ENCODE results near the gene ME3.
A peak's percentile ranks its signal among the peaks of the same experiment; 100 is the strongest.

The ME3 gene

DNA sequence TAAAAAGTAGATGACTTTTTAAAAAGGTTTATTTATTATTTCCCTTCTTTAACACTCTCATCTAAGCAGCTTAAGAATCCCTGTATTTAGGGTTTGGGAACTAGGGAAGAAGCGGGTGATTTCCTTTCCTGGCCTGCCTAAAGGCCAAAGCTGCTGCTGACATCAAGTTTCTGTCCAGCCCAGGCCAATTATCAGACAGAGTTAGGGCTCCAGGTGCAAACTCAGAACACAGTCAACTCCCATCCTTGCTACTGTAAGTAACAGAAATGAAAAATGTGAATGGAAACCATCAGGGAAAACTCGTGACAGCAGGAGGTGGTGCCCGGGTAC, 188.8 kb downstream of the ME3 start:
- no peak for ATAC-seq

DNA sequence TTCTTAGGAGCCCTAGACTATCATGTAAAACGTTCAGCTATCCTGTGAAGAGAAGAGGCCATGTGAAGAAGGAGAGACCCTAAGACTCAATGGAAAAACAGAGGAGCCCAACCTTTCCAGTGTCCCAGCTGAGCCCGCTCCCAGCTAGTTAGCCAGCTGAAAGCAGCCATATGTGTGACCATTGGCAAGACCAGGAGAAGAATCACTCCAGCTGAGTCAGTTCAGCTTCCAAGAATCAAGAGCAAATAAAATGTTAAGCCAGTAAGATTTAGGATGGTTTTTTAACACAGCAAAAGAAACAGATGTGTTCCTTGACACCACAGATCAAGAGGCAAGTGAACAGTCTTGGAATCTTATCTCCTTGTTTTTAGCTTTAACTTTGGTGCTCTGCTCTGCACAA, 189.7 kb downstream of the ME3 start:
- no peak for ATAC-seq

DNA sequence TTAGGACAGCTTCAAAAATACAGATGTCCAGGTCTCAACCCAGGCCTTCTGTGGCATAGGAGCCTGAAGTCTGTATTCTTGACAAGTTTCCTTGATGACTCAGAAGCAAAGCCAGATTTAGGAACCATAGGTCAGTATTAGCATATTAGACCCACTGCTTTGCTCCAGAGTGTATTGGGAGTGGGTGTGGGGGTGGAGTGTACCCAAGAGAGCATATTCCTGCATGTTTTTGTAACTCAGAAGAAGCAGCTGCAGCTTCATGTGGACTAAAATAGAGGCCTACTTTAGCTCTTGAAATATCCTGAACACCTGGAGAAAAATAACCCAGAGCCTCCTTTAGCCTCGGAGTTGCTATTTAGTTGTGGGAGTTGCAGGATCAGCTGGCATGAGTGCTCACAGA, 191.0 kb downstream of the ME3 start:
- ATAC-seq = no peak

DNA sequence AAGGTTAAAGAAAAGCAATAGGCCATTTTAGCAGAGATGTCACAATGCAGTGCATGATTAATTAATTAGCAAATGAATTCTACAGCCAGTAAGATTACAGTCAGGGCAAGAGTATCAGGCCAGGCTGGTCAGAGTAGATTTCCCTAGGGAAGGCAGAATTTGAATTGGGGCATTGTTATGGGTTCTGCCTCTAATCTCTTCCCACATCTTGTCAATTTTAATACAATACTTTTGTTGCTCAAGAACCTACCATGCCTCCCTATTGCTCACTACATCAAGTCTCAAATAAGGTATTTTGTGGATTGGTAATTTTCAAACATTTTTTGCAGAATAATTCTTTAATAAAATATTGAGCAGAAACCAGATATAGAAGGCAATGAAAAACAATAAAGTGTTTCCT, 194.1 kb downstream of the ME3 start:
- ATAC-seq = no peak

DNA sequence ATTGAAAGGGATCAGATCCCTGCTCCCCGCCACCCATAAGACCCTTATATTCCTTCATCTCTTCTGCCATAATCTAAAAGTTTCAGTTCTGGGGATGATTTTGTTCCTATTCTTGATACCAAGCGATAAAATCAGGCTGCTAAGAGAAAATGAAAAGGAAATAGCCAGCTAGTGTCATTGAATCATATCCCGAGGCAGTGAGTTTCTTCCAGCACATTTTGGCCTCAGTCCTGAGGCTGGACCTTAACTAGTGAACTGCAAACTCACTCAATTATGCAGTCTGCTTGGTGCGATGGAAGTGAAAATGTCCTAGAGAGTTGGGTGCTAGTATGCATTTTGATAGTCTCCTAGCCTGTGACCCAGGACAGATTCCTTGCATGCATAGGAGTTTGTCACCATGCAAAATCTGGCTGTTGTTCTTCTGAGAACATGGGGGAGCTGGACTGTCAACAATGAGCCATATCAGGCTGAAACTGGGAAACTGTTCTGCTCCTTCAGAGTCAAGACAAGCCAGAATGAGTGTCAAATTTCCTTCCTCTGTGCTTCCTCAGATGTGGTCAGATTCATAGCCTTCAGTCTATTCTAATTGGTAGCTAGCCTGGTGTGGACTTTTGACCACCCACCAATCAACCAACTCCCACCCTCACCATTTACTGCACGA, 194.8 kb downstream of the ME3 start:
- ATAC-seq = no peak

DNA sequence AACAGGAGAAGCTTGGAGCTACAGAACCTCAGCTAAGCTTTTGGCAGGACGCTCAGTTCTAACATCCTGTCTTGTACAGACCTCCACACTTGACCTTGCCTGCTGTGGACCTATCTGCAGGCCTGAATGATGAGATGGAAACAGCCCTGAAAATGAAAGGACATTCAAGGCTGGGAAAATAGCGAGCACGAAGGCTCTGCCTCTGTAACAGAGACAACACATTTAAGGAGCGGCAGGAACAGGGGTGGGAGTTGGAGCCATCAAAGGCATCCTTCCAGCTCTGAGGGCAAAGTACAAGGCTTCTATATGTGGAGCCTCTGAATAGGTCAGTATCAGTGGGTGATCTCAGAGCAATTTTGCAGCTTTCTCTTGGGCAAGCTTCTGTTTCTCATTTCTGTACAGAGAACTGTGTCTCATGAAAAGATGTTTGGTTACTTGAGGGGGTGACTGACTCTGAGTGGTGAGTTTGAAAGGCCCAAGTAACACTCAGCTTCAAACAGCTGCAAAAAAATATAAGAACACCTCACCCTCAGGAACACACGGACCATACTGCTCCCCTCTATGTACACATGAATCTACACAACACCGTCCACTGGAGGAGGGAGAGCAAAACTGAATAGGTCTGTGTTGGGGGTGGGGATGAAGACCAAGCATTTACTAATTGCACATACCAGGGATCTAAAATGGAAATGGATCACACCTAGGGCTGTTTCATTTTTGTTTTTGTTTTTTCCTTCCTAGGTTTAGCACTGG, 196.1 kb downstream of the ME3 start:
- ATAC-seq = no peak

DNA sequence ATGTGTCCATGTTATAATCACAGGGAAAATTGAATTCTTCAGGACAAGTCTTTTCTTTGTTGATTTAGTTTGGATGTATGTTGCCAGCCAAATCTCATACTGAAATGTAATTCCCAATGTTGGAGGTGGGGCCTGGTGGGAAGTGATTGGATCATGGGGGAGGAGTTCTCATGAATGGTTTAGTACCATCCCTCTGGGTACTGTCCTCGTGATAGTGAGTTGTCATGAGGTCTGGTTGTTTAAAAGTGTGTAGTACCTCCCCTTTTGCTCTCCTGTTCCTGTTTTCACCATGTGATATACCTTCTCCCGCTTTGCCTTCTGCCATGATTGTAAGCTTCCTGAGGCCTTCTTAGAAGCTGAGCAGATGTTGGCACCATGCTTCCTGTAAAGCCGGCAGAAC, 197.4 kb downstream of the ME3 start:
- no peak for ATAC-seq

DNA sequence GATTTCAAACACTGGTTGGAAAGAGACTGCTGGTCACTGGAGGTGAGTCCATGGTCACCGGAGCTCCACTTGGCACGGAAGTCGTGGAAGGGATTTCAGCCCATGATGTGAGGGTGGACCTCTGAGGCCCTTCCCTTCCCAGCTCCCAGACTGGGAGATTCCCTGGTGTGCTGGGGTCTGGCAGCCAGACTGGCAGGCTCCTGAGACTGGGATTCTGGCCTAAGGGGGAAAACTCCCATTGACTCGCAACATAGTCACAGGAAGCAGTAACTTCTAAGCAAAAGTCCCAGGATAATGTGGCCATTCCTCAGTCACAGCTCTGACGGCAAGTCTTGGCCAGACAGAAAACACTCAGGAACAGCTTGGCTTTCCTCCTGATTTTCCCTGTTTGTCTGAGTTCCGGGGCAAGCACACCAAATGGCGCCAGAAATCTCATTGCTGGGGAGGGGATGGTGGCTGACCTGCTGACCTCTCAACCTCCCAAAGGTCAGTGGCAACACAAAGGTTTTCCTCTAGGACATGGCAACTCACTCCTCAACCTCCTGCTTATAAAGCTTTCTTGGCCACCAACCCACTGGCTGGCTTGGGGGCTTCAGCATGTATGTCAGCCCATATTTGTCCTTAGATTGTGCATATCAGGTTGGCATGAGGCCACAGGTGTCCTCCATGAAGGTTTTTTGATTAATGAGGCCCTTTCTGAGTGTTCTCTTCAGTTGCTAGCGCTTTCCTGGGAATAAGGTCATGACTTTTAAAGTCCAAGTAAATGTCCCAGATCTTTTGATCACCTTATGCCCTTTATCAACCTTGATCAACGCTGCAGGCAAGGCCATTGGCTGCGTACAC, 198.2 kb downstream of the ME3 start:
- no peak for ATAC-seq

DNA sequence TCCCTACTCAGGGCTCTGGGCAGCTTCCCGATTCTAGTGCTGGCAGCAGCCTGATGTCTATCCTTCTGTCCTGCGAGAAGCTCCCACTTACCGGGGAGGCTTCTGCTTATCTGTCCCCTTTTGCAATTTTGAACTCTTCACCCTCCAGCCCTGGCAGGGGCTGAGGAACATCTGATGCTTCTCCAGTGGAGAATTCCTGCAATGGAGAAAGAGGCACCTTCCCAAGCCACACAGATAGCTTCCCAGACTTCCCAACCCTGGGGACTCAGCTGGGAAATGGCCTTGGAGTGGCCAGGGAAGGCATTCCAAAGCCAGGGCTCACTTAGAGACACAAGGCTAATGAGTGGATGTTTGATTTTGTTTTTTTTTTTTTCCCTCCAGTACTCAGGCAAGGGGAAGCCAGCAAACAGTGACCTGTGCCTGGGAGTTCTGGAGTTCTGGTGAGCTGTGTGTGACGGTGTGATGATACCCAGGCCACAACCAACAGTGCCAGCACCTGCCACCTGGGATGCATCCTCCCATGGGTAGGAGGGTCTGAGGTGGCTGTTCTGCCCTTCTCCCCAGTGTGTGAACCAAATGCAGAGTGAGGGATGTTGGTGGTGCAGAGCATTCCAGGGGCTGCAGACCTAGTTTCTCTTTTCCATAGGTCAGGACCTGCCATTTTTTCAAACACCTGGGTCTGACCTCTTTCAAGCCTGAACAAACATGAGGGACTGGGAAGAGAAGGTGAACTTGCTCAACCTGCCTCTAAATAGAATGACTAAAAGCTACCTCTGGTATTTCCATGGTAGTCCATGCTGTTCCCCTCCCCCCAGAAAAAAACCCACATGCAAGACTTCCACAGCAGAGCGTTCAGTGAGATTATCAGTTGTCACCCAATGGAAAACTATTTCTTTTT, 202.7 kb downstream of the ME3 start:
- no peak for ATAC-seq

DNA sequence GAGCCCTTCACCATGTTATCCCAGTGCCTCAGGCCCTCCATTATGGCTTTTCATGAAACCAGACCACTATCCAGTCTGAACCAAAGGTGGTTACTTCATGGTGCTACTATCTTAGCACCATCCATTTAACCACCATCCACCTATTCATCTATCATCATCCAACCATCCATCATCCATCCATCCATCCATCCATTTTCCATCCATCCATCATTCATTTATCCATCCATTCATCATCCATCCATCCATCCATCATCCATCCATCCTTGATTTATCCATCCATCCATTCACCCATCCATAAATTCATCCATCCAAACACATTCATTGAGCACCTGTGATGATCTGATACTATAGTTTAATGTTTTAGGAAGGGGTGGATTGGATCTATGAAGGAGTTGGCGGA, 204.2 kb downstream of the ME3 start:
- ATAC-seq = no peak

DNA sequence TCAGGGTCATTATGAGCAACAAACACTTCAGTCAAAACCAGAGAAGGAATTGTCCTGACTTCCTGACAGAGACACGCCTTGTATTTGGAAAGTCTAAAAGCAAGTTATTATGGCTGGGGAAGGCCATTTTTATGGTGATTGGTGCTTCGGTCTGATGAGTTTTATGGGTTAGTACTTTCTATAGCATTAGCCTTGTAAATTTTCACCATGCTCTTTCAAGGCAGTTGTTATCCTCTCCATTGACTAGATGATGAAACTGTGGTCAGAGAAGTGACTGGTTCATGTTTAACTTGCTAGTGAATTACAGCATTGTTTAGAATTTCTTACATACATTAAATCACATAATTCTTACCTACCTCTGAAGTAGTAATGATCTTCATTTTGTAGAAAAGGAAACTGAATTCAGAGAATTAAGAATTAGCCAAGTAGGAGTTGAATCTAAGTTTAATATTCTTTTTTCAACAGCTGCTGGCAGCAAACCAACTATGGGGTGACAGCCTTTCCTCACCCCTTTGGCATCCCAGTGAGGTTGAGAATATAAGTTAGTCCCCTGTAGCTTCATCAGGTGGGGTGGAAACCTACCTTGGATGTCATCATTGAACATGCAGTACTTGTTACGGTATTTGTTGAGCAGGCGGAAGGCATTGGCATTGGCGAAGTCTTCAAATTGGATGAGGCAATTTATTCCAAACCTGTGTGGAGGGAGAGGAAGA, 207.8 kb downstream of the ME3 start:
- no peak for ATAC-seq

DNA sequence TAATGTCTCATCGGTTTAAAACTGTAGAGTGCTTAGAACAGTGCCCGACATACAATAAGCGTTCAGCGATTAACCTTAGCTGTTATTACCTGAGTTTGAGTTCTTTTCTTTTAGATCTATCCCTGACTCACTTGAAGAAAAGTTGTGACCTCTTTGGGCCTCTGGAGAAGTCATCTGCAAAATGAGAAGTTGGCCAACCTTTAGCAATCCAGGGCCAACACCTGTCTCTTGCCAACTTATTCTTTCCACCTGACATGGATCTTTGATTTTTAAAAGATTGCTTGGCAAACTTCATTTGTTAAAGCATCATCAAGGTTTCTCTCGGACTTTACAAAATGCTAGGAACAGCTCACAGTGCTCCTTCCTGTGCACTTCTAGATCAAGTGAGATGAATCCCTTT, 208.5 kb downstream of the ME3 start:
- no peak for ATAC-seq

DNA sequence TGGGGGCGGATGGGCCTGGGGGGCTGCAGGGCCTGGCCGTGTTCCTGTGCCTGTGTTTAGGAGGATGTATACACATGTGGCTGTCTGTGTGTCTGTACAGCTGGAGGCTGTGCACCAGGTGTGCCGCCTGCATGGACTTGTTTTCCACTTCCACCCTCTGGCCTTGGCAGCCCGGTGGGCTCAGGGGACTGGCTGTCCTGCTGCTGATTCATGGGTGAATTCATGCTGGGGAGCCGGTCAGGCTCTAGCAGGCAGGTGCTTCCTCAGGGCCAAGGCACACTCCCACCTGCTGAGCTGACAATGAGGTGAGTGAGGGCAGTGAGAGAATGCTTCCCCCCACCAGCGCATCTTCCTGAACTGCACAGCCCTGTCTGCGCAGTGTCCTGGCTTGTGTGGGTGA, 209.3 kb downstream of the ME3 start:
- no peak for ATAC-seq

DNA sequence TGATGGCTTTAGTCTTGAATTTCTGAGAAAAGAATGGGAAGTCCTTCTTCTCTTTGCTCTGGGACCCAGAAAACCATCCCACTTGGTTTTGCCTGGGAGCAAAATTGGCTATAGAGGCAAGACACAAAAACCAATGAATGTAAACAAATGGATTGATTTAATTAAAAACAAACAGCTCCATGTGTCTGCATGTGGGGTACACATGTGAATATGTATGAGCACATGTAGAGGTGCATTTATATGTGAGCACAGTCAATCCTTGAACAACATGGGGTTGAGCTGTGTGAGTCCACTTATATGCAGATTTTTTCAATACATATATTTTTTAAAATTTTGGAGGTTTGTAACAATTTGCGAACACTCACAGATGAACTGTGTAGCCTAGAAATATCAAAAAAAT, 210.5 kb downstream of the ME3 start:
- ATAC-seq = no peak

DNA sequence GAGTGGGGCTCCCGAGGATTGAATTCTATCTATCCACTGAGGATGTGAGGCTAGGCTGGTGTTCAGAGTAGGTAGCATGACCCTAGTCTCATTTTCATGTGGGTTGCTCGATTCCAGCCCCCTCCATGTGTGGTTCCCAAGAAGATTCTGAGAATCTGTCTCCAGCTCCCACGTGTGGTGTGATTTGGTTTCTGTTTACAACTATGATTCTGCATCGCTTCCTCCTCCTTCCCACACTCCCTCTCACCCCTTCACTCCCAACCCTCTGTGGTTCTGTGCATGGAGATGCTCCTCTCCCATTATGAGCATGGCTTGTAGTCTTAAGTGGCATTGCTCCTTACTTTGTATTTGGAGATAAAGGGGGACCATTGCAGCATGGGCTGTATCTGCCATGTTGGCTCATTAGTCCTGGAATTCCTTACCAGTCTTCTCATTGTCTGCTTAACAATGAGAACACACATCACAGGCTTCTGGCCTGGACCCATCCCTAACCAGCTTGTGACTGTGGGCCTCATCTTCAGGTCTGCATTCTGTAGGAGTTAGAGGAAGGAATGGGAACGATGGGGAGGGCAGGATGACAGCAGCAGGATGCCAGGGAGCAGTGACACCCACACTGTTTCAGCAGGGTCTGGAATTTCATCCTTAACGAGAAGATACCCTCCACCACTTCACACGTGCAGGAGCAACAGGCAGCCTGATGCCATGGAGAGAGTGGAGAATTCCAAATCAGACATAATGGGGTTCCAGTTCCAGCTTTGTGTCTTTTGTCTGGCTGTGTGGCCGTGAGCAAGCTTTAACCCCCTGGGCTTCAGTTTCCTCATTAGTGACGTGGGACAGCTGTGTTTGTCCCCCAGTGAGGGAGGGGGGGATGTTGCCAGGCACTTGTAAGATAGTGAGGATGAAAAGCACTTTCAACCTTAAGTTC, 211.7 kb downstream of the ME3 start:
- no peak for ATAC-seq

DNA sequence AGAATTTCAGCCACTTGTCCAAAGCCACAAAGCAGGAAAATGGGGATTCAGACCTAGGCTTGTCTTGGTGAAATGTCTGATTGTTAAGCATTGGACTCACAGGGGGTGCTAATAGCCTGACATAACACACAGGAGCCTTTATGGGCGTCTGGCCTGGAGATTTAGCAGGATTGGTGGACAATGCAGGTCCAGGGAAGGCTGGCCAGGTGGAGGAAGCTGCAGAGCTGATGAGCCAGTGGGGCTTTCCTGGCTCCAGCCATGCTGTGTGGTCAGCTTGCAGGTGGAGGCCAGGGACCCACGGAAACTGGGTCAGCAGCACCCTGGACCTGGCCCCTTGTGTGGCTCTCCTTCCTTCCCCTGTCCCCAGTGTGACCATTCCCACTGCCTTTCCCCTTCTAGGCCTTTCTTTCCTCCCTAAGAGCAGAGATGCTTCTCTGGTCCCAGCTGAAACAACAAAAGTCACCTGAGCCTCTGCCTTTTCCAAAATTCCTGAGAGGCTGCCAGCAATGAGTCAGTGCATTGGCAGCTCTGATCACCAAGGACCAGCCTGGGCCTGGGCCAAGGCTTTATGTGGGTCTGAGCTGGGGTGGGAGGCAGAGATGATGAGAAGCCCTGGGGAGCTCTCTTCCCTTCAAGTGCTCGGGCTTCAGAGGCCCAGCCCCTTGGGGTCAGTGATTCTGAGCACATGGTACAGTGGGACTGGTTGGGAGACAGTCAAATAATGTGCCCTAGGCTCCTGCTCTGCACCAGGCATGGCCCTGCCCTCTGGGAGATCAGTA, 212.5 kb downstream of the ME3 start:
- ATAC-seq = peak in 1 of 2 donors; percentile 19

DNA sequence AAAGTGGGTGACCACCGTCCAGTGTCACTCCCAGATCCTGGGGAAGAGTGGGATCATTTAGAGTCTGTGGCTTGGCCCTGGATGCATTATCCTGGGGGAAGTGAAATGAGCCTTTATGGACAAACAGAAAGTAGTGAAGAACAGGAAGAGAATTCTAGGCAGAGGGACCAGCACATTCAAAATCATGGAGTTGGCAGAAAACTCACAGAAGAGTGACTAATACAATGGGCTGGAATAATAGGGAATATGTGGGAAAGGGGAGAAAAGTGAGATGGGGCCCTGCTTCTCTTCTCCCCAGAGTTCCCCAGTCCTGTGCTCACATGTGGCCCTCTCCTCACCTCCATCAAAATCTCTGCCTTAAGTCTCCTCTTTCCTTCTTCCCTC, 213.4 kb downstream of the ME3 start:
- ATAC-seq = no peak

DNA sequence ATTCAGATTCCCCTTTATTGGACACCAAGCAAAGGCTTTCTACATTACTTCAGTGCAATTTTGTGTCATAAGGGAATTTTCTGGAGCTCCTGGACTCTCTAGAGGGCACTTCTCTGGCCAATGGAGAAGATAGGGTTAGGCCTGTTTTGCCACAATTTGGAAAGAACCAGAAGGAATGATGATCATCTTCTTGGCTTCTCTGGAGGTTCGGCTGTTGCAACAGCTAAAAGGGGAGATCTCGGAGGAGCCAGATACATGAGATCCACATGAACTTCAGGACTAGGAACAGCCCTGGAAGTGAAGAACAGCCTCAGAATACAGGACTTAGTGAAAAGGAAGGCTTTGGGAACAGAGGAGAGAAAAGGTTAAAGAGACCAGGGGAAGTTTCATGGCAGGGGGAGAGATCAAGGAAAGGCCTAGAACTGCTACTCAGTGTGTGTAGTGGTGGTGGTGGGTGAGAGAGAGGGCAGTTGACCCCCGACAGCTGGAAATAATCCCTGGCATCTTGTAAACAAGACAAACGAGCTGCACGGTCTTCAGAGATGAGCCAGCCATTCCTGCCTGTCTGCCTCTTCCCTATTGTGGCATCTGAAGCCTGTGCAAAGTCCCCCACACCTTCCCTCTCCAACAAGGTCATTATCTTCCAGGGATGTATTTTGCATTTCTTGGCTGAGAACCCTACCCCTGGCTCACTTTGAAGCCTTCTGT, 214.0 kb downstream of the ME3 start:
- no peak for ATAC-seq
